GM18867 (cell line): Measurements from ENCODE around the gene SLC23A2.
"Not testable (repeated sequence)": the region's sequence is repeated elsewhere in the genome, so short reads cannot be mapped to it uniquely, and the experiment has no call there.

Source experiments
- ATAC-seq: cut with Tn5 transposase; IDR thresholded peaks from one replicate; pipeline ENCODE4 v1.9.1; 2021; ENCODE audit warnings: mild to moderate bottlenecking, moderate library complexity; ENCODE audit not compliant: unreplicated experiment

Gene SLC23A2

DNA sequence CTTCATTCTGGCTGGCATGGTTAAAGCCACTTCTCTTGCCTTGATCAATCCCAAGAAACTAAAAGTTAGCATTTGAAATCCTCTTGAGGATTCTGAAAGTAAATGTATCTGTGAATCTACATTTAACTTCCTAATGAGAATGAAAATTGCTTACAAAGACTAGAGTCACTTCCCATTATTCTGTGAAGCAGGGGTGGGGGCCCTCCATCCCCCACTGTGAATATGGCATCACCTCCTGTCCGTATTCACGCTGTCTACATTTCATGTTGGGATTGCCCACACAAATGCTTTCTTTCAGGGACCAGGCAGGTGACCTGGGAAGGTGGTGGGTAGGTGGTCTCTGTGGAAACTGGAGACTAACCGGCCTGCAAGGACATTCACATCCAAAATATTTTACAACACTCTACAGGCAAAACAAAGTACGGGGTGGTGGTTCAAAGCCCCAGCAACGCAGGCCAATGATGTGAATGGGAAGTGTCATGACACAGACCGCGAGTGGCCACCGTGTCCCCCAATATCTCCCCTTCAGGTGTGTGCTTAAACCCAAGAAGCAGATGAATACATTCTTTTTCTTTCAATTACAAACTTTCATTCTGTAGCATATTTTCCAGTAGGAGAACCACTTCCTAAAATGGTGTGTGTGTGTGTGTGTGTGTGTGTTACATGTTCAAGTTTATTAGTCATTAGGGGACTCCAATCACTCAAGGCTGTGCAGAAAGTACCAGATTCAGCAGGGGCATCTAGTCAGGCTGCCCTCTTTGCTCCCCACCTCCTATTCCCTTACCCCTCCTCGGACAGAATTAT is 147.4 kb downstream of the SLC23A2 start:
- no peak for ATAC-seq

DNA sequence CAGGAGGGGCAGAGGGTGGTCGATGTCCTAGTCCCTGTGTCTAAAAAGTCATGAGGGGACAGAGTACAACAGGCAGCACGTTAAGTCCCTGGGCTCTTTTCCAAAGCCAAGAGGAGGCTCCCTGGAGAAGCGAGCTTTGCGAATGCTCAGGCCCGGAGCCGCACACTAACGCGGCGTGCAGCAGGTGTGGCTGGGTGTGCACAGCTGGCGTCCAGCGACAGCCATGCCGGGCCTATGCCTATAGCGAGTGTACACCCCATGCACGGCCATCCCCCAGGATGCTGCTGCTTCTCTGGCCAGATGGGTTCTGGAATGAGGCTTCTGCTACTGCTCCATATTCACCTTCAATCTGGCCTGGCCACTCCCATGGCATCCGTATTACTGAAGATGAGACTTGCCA is 148.3 kb downstream of the SLC23A2 start:
- ATAC-seq, result no peak

DNA sequence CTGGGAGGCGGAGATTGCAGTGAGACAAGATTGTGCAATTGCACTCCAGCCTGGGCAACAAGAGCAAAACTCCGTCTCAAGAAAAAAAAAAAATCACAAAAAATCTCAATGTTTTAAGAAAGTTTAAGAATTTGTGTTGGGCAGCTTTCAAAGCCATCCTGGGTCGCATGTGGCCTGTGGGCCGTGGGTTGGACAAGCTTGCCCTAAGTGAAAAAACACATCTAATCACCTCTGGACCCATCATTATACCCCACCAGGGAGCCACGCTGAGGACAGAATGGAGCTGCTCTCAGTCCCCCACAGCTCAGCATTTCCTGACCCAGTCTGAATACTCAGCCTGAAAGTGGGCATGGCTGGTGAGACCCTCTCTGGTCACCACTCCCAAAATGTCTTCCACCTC is 150.3 kb downstream of the SLC23A2 start:
- no peak for ATAC-seq

DNA sequence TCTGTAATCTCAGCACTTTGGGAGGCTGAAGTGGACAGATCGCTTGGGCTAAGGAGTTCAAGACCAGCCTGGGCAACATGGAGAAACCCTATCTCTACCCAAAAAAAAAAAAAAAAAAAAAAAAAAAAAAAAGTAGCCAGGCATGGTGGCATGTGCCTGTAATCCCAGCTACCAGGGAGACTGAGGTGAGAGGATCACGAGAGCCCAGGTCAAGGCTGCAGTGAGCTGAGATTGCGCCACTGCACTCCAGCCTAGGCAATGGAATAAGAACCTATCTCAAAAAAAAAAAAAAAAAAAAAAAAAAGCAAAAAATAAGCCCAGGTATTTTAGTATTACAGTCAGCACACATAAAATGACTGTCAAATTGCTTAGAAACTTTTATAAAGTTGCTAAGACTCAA is 152.5 kb downstream of the SLC23A2 start:
- not testable (repeated sequence) for ATAC-seq

DNA sequence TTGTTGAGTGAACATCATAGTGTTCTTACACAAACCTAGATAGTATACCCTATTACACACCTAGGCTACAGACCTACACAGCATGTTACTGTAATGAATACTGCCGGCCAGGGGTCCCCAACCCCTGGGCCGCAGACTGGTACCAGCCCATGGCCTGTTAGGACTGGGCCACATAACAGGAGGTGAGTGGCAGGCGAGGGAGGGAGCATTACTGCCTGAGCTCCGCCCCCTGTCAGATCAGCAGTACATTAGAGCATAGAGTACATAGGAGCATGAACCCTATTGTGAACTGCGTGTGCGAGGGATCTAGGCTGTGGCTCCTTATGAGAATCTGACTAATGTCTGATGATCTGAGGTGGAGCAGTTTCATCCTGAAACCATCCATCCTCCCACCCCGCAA is 153.3 kb downstream of the SLC23A2 start:
- no peak for ATAC-seq

DNA sequence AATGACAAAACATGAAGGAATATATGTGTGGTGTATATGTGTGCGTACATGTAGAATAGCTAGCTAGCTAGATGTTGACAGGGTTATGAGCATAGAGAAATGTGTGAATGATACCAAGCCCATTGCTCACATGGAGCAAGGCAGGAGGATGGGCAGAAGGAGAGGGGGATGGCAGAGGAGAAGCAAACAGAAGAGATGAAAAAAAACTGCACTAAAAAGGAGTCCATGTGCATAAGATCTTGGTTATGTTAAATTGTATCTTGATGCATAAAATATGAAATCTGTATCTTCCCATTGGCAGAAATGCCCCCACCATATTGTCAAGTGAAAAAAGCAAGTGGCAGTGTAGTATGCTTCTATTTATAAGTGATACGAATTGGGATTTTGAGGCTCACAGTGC is 154.5 kb downstream of the SLC23A2 start:
- no peak for ATAC-seq

DNA sequence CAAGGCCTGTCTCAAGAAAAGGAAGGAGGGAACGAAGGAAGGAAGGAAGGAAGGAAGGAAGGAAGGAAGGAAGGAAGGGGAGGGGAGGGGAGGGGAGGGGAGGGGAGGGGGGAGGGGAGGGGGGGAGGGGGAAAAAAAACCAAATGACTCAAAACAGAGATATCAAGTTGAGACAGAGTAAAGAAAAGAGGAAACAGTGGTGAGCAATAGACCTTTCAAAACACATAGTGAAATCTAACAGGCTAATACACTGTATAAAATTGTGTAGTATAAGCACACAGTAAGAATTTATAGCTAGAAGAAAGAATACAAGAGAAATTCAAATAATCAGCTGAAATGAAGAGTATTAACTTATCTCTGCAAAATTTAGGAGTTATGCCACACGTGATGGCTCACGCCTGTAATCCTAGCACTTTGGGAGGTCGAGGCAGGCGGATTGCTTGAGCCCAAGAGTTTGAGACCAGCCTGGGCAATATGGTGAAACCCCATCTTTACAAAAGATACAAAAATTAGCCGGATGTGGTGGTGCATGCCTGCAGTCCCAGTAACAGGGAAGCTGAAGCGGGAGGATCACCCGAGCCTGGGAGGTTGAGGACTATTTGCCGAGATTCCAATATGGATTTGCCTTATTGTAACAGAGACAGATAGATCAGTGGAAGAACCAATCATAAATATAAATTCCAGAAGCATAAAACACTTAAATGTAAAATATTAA is 156.4 kb downstream of the SLC23A2 start:
- no peak for ATAC-seq

DNA sequence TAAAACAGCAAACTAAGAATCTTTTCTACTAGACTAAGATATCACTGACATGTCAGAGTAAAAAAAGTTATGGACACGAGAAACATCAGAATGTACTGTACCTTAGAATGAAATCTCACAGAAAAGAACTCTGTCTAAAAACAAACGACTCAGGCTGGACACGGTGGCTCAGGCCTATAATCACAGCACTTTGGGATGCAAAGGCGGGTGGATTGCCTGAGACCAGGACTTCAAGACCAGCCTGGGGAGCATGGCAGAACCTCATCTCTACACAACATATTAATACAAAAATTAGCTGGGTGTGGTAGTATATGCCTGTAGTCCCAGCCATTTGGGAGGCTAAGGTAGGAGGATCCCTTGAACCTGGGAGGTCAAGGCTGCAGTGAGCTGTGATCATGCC is 157.0 kb downstream of the SLC23A2 start:
- no peak for ATAC-seq

DNA sequence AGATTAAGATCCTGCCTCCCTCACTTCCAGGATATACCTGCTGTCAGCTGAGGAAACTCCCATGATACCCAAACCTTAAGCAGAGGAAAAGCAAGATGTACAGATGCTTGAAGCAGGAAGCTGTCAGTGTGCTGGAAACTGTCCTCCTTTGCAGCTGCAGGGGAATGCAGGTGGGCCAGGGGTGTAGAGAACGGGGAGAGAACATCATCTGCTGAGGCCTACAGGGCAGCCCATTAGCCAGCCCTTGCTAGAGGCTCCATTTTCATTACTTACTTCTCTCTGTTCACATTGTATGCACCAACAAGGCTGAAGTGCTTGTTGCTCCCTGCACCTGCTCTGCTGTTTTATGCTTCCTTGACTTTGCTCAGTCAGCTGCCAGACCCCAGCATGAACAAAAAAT is 160.5 kb downstream of the SLC23A2 start:
- no peak for ATAC-seq

DNA sequence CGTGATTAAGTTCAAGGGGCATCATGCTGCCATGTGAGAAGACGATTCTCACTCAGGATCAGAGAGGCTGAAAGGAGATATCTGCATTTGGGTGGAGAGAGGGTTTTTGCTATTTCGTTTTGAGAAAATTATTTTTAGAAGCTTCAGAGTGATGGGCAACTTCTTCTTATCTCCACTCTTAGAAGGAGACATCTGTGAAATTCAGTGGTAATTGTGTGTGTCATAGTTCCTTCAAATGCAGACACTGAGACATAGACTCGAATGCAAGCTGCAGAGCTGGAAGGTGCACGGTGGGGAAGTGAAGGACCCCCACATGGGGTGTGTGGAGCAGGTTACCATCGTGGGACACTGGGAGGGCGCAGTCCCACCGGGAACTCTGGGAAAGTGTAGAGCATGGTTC is 162.8 kb downstream of the SLC23A2 start:
- ATAC-seq, result no peak

DNA sequence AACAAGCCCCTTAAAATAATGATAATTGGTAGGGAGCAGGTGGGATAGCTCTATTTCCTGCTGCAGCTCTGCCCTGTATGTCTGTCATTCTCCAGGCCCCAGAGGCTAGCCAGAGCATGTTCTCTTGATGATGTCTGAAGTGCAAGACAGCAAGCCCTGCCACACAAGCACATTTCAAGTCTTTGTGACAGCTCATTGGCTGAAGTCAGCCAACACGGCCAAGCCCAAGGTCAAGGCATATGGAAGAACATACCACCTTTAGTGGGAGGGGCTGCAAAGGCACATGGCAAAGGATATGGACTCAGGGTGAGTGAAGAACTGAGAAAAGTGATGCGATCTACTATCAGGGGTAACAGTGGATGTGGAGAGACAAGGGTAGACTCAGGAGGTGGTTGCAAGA is 163.6 kb downstream of the SLC23A2 start:
- no peak for ATAC-seq

DNA sequence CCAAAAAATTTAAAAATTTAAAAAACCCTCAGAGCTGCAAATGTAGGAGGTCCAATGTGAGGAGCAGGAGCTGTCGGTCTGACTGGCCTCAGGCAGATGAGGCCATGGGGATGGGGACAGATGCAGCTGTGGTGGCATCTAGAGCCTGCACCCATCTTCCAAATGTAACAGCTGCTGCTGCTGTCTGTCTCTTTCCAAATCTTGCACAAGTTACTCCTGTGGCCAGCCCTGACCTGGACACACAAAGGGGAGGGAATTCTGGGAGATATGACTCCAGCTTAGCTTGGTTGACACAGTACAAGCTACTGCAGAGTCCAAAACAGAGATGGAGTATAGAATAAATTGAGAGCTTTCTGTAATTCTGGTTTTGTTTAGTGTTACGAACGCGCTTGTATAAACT is 164.4 kb downstream of the SLC23A2 start:
- no peak for ATAC-seq

DNA sequence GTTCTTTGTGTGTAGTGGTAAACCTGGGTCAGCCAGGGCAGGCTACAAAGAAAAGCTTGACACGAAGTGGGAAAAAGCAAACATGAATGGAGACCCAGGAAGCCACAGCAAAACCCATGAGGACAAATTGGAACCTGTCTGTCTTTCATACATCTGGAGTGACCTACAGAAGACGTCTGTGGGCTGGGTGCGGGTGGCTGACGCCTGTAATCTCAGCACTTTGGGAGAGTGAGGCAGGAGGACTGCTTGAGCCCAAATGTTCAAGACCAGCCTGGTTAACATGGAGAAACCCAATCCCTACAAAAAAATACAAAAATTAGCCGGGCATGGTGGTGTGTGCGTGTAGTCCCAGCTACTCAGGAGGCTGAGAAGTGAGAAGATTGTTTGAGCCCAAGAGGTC is 164.8 kb downstream of the SLC23A2 start:
- no peak for ATAC-seq

DNA sequence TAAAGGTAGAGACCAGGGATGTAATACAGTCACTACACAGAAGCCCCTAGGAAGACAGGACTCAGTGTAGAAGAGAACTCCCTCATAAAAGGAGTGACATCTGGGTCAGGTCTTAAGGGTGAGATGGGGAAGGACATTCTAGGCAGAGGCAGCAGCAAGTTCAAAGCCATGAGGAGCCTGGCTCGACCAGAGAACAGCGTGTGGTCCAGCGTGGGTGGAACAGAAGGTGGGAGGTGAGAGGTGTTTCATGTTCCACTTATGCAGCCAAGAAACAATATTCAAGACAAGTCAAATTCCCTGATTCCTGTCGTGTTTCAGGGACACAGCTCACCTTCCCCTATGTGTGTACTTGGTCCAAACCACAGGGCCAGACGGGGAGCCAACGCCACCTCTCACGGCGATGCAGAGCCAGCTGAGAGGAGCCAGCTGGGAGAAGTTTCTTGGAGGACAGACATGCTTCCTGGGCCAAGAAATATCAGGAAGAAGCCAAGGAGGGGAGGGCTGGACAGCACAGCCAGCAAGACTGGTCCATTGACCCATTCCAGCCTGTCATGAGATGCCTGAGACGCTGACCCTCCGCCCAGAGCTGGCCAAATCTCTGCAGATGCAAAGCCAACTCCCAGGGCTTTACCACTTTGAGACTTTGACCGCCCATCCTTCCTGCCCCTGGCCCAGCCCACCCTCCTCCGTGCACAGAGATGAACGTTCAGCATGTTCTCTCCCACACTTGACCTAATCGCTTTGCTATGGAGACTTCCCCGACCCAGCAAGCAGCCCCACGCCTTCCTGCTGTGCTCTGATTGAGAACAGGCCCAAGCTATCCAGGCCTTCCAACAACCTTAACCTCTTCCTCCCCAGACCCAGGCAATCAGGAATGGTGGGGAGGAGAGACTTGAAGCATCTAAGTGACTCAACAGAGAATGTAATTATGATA is 165.8 kb downstream of the SLC23A2 start:
- no peak for ATAC-seq

DNA sequence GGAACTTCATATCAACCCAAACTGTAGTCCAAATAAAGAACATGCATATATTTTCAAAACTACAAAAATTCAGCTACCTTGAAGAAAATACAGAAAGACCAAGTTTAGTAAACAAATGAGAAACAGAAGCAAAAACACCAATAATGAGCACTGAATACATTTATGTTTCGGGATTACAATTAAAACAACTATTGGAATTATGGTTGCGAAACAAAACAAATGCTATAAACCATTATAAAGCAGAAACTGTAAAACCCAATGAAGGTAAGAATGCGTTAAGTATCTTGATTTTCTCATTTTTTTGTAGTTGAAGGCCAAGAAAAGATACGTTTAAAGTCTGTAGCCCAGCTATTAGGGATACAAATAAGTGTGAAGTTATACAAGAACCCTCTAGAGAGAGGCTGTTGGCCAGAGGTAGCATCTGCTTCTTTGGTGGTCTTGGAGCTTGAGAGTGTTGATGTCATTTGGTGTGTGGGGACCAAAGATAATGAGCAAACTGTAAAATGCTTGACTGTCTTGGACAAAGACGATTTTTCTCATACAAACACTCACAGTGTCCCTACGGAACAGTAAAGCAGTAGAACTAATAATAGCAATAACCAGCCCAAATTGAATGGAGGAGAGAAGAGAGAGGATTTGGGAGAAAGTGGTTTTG is 168.1 kb downstream of the SLC23A2 start:
- no peak for ATAC-seq

DNA sequence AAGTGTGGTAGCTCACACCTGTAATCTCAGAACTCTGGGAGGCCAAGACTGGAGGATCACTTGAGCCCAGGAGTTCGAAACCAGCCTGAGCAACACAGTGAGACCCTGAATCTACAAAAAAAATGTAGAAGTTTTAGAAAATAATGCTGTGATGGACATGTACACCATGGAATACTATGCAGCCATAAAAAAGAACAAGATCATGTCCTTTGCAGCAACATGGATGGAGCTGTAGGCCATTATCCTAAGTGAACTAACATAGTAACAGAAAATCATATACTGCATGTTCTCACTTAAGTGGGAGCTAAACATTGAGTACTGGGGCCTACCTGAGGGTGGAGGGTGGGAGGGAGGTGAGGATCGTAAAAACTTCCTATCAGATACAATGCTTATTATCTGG is 168.8 kb downstream of the SLC23A2 start:
- no peak for ATAC-seq

DNA sequence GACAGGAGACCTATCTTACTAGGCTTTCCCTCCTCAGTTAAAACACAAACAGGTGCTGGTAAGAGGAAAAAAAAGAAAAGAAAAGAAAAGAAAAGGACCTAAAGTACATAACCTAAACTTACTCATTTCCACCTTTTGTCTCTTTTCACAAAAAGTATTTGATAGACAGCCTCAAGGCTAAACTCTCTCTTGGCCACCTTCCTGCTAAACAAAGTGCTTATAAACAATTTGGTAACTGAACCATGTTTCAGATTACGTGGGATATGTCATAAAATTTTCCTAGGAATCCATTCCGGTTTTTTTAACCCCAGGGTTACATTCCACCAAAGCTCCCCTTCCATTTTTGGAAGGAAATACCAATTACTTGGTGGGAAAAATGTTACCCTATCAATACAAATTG is 170.6 kb downstream of the SLC23A2 start:
- no peak for ATAC-seq

DNA sequence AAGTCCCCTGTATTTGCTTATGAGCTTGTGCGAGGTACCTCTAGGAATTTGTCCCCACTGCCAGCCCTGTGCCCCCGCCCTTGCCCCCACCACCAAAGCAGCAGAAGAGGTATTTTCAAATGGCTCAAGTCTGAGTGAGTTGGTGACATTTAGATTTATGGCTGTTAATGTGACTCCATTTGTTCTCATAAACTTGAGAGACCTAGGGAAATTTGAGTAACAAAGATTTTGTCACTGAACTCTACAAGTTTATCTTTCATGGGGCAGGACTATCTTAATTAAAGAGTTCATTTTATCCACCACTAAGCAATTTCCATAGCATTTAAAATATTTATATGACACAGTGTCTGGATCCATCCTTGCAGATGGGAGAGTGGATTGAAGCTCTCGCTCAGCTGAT is 171.1 kb downstream of the SLC23A2 start:
- no peak for ATAC-seq

DNA sequence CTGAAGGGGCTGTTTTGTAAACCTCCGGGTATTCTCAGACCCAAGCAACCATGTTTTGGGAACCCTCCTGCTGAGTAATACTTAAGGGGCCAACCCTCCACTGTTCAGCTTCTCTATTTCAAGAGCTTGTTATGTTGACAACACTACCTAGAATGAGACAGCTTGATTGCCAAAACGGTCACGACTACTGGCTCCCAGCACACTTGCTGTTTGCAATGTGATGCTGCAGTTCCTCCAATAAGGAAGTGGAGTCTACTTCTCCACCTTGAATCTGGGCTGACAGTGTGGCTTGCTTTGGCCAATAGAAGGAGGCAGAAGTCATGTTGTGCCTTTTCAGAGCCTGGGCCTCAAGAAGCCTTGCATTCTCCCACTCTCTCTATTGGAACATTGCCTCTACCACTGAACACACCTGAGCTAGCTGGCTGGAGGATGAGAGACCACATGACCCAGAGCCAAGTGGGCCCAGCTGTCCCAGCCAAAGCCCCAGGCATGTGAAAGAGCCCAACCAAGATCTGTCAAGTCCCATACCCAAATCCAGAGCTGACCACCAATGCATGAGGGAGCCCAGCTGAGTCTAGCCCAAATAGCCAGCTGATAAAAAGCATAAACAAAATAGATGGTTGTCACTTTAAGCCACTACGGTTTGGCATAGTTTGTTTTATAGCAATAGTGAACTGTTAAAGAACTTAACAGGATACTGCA is 171.6 kb downstream of the SLC23A2 start:
- ATAC-seq, result no peak

DNA sequence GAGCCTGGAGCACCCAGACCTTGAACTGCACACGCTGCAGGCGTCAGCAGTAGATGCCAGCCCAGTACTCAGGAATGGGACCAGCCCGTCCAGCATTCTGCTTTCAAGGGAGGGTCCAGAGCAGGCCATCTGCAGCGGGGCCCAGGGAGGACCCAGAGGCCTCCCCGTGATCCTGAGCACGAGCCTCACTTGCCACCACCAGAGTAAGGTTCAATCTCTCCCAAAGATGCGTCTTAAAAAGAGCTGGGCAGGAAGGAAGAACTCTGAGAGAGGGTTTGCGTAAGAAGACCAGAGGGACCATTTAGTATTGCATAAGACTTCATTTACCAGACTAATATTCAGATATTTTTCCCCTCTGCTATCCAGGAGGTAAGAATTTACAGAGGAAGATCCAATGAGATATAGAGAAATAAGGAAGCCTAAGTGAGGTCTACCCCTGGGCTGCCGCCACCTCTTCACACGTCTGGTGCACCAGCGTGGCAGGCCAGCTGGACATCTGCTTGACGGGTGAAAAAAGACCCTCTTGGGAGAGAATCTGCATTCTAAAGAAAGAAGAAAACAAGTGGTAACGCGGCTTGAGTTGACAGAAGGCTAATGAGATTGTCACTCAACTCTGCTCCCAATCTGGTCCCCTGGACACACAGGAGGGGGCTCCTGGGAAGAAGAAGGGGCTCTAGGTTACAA is 172.3 kb downstream of the SLC23A2 start:
- ATAC-seq, result no peak
